Measurements from ENCODE around the gene CHCHD5.

CHCHD5 gene

GRCh38 chr2:112623913-112624777 lies 39.7 kb downstream of the CHCHD5 start:
- DNase-seq (ENCODE audit: low read depth in 2 of 3, low spot score in 2 of 3), result no peak

DNA sequence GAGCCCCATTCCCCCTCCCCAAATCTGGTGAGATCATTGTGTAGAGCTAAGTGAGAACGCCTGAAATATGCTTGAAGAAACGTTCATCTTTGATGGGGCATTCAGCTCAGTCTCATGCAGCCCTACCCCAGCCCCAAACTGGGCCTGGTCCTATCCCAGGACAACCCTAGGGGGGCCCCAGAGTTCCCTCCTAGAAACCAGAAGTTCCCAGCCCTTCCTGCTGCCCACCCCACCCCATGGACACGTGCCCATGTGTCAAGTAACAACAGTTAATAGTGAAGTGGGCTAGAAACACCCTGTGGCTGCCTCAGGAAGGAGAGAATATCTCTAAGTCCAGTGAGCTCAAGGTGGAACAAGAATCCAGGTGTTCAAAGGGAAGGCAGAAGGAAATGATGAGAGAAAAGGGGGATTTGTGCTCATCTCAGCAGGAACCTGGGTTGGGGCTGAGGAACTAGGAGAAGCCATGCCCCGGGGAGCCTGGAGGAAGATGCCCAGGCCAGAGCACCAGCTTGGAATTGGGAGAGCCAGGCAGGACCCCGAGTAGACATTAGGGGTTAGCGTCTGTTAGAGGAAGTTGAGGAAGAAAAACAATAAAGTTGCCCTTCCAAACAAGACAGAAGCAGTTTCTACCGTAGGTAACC lies 41.2 kb downstream of the CHCHD5 start:
- DNase-seq (ENCODE audit: low read depth in 2 of 3, low spot score in 2 of 3), result no peak

- no peak for DNase-seq (ENCODE audit: low read depth in 2 of 3, low spot score in 2 of 3)
These were observed 42.2 kb downstream of the CHCHD5 start for GRCh38 chr2:112626604-112627059.

- DNase-seq (ENCODE audit: low read depth in 2 of 3, low spot score in 2 of 3), result no peak
These were observed 42.9 kb downstream of the CHCHD5 start for GRCh38 chr2:112627060-112628040.

DNA sequence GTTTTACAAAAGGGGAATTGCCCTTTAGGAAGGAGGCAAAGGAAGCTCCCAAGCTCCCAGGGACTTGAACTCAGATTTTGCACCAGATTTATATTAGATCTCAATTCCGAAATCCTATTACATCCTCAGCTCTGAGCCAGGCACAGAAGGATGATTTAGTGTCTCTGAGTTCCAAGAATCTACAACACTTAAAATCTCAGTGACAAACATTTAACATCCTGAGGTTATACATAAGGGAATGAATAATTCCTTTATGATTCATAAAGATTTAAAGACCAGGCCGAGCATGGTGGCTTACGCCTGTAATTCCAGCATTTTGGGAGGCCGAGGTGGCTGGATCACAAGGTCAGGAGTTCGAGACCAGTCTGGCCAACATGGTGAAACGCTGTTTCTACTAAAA lies 44.8 kb downstream of the CHCHD5 start:
- no peak for DNase-seq (ENCODE audit: low read depth in 2 of 3, low spot score in 2 of 3)

DNA sequence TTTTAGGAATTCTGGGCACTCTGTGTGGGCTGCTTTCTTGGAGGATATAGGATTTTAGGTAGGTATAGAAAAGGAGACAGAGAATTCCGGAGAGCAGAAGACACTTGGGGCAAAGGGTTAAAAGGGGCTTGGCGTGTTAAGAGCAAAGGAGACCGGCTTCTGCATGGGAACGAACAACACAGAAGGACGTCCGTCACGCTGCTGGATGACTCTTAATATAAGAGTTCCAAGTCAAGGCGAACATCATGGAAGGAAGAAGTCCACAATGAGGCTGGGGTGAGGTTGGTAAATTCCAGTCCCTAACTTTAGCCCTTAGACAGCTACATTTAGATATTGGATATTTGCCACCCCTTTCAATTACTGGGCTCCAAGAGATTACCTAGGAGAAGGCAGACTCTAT lies 45.4 kb downstream of the CHCHD5 start:
- DNase-seq (ENCODE audit: low read depth in 2 of 3, low spot score in 2 of 3), result no peak

DNA sequence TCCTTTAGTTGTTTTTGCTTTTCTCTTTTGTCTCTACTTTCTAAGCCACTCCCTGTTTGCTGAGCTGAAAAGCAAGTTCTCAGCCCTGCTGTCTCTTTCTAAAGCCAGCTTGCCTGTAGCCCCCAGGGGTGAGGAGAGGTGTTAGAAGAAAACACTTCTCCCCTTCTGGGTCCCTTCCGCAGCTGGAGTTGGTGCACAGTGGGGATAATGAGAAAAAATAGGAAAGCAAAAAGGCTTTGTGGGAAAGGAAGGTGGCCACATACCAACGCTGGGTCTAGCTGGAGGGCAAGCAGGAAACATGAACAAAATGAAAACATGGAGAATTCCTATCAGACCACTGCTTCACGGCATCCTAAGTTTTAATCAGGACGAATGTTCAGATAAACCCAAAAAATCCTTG lies 45.9 kb downstream of the CHCHD5 start:
- no peak for DNase-seq (ENCODE audit: low read depth in 2 of 3, low spot score in 2 of 3)

DNA sequence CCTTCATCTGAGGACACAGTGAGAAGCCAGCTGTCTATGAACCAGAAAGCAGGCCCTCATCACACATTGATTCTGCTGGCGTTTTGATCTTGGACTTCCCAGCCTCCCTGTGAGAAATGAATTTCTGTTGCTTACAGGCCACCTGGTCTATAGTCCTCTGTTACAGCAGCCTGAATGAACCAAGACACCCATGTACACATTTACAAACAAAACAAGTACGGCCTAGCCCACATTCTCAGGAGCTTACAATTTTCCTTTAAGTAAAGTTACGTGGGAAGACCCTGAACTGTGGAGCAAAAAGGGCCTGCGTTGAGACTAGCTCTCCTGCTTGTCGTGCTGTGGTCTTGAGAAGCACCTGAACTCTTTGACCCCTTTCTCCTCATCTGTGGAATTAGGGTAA lies 49.3 kb downstream of the CHCHD5 start:
- no peak for DNase-seq (ENCODE audit: low read depth in 2 of 3, low spot score in 2 of 3)

DNA sequence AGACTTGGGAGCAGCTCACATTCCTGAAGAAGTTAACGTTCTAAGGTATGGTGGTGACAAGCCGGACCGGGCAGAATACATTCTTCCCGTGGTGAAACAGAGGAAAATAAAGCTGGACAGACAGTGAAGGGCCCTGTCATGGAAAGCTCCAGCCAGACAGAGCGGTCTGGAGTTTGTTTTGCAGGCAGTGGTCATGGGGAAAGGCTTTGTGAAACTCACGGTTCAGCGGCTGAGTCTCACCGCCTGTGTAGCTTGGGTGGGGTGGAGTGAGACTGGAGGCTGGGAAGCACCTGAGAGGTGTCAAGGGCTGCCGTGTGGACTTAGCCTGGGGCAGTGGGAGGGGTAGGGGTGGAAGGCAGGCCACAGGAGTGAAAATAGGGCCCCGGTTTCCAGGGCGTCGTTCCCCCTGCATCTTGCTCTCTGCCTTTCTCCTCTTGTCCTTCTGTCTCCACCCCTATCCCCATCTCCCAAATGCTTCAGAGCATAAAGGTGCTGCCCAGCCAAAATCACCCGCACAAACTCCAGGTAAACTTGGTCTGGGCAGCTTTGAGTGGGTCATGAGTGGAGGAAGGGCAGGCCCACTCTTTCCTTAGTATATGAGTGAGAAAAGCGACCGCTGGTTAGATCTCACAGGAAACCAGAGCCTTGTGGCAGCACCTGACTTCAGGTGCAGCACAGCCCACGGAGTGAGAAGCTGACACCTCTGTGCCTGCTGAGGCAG lies 49.9 kb downstream of the CHCHD5 start:
- DNase-seq (ENCODE audit: low read depth in 2 of 3, low spot score in 2 of 3), result no peak

- DNase-seq (ENCODE audit: low read depth in 2 of 3, low spot score in 2 of 3), result no peak
These were observed 50.4 kb downstream of the CHCHD5 start for GRCh38 chr2:112634874-112635157.

DNA sequence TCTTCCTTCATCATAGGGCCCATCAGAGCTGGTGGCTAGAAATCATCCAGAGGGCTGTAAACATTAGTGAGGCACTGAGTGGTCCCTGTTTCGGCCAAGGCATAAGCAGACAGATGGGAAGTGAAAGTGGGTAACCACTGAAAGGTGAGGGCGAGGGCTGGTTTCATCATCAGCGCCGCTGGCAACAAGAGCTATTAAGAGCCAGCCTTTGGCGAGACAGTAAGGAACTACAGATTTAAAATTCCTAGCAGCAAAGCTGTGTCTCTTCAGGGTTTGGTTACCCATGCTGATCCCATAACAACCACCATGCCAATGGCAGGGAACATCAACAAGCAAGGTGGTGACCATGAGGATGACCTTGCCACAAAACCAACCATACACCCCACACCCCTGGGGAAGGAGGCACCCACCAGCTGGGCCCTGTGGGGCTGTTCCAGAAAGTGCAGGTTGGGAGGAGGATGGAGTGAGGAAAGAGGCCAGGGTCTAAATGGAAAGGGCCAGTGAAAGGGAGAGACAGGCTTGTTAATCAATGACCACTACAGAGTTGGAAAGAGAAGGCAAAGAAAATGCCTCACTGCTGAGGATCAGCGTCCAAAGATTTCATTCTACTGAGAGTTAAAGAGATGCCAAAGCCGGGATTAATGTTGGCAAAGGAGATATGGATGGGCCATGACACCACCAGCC lies 52.3 kb downstream of the CHCHD5 start:
- no peak for DNase-seq (ENCODE audit: low read depth in 2 of 3, low spot score in 2 of 3)

- DNase-seq (ENCODE audit: low read depth in 2 of 3, low spot score in 2 of 3), result no peak
These were observed 52.9 kb downstream of the CHCHD5 start for GRCh38 chr2:112637289-112637660.

Data from activated CD8-positive, alpha-beta memory T cell treated with anti-CD3 and anti-CD28 coated beads for 48 hours (primary cell).